Colonic mucosa (tissue), 4 donors: Measurements from ENCODE around the gene KATNA1. TPM values are rescaled to one million over a fixed set of nuclear protein-coding genes. Genes with fewer than 3 reads are reported as not detected.

Source experiments
- DNase-seq: peaks from one replicate; pipeline ENCODE4 v3.0.0-alpha.2; 2020
- H3K27ac ChIP-seq: fragments of 200-600 bp; one replicate; pipeline ENCODE4 v1.8.0; 2021
- H3K27me3 ChIP-seq: fragments of 200-600 bp; one replicate; pipeline ENCODE4 v1.8.0; 2021
- H3K36me3 ChIP-seq: fragments of 200-600 bp; one replicate; pipeline ENCODE4 v1.8.0; 2021
- H3K4me1 ChIP-seq: fragments of 200-600 bp; one replicate; pipeline ENCODE4 v1.8.0; 2021; ENCODE audit warnings: mild to moderate bottlenecking
- H3K4me3 ChIP-seq: fragments of 200-600 bp; one replicate; pipeline ENCODE4 v1.8.0; 2021
- H3K9ac ChIP-seq, 2 donors: one replicate each; pipeline ENCODE4 v1.7.0; 2013; ENCODE audit warnings: control low read depth in 2 of 2, low read depth in 2 of 2, low read length in 2 of 2
- H3K9me3 ChIP-seq: fragments of 200-600 bp; one replicate; pipeline ENCODE4 v1.8.0; 2021
- intact Hi-C: fragments of 100-400 bp; cut with DNase I; formaldehyde crosslinking; loops from one replicate; pipeline ENCODE4 v1.14.1; 2022
- total RNA-seq, 2 donors: library from RNA; stranded (reverse); fragmentation: NEBNext Ultra II Directional in 1 of 2; extraction: Animal tissue kit (Norgen Biotek cat#: 25700) in 1 of 2; gene quantifications; one replicate each; pipeline ENCODE4 v1.2.1, GENCODE V29; 2021
- TF ChIP-seq, protein P1 (sequence below): fragments of 200-600 bp; IDR thresholded peaks from one replicate; pipeline ENCODE4 v1.8.0; 2022; ENCODE audit warnings: antibody characterized with exemption, mild to moderate bottlenecking
- donor health status: healthy.
- donor health status: DM: no; HTN: no; CAD: no.
- donor health status: DM: no; HTN: no; CAD: no.

KATNA1 gene
- total RNA-seq, 2 donors from 2014 or later: 11.8 to 14.3 TPM

DNA sequence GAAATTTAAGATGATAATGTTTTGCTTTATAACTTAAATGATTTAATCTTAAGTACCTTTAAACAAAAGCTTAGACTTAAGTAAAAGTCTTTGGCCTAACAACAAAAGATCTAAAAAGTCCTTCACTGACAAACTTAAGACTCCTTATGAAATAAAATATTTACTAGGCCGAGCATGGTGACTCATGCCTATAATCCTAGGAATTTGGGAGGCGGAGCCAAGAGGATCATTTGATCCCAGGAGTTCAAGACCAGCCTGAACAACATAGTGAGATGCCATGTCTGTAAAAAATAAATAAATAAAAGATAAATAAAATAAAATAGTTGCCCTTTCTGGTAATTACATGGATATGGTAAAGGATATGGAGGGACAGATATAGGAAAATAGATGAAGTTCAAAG, 12.4 kb downstream of the KATNA1 start:
- Histone ChIP-seq H3K9me3 (no peaks in the 10 kb centered on the region), H3K36me3 (peaks cover 4% of the 10 kb centered on the region), H3K4me1 (no peaks in the 10 kb centered on the region), H3K9ac (no peak overlapping the region), H3K4me3 (no peak overlapping the region), H3K27ac (no peak overlapping the region), H3K27me3 (no peaks in the 10 kb centered on the region)
- peak; percentile 21 for DNase-seq
- intact Hi-C loops: no loop called here
- TF ChIP-seq, protein P1, sequence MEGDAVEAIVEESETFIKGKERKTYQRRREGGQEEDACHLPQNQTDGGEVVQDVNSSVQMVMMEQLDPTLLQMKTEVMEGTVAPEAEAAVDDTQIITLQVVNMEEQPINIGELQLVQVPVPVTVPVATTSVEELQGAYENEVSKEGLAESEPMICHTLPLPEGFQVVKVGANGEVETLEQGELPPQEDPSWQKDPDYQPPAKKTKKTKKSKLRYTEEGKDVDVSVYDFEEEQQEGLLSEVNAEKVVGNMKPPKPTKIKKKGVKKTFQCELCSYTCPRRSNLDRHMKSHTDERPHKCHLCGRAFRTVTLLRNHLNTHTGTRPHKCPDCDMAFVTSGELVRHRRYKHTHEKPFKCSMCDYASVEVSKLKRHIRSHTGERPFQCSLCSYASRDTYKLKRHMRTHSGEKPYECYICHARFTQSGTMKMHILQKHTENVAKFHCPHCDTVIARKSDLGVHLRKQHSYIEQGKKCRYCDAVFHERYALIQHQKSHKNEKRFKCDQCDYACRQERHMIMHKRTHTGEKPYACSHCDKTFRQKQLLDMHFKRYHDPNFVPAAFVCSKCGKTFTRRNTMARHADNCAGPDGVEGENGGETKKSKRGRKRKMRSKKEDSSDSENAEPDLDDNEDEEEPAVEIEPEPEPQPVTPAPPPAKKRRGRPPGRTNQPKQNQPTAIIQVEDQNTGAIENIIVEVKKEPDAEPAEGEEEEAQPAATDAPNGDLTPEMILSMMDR: no peak

DNA sequence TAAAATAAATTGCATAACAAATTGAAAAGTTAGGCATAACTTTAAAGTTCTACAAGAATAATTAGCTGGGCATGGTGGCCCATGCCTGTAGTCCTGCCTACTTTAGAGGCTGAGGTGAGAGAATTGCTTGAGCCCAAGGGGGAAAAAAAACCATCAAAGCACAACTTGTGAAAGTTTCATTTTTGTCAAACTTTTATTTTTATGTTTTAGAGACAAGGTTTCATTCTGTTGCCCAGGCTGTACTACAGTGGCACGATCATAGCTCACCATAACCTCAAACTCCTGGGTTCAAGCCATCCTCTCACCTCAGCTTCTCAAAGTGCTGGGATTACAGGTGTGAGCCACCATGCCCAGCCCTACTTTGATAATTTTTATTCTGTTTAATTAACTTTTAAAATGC, 14.2 kb downstream of the KATNA1 start:
- no peaks in the 10 kb centered on the region for H3K9me3 ChIP-seq
- intact Hi-C loops: no loop called here
- H3K9ac ChIP-seq: no peak overlapping the region
- no peaks in the 10 kb centered on the region for H3K4me1 ChIP-seq
- H3K27ac ChIP-seq: no peak overlapping the region
- H3K36me3 ChIP-seq: peaks cover 4% of the 10 kb centered on the region
- H3K27me3 ChIP-seq: no peaks in the 10 kb centered on the region
- no peak for DNase-seq
- TF ChIP-seq, protein P1: no peak
- H3K4me3 ChIP-seq: no peak overlapping the region

DNA sequence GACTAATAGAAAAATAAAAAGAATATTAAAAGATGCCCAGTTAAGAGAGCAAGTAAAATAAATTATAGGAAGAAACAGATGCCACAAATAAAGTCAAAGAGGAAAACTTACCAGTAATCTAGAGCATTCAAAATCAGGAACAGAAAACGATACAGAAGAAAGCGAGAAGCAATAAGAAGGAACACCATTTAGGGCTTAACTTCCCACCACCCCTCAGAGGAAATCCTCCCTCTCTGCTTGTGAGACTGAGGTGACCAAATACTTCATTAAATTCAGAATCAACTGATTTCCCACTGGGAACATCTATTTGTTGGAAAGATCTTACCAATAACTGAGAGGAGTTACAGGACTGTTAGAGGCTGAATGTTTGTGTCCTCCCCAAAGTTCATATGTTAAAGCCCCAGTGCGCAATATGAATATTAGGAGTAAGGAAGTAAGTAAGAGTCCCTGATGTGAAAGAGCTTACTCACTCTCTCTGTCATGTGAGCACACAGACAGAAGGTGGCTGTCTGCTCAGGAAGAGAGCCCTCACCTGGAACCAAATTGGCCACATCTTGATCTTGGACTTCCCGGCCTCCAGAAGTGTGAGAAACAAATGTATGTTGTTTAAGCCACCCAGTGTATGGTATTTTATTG, 19.5 kb downstream of the KATNA1 start:
- Histone ChIP-seq H3K9me3 (no peaks in the 10 kb centered on the region), H3K4me3 (no peak overlapping the region), H3K36me3 (peaks cover 4% of the 10 kb centered on the region), H3K4me1 (no peaks in the 10 kb centered on the region), H3K27ac (no peak overlapping the region), H3K27me3 (no peaks in the 10 kb centered on the region), H3K9ac (no peak overlapping the region)
- intact Hi-C loops: no loop called here
- DNase-seq: no peak
- TF ChIP-seq, protein P1: no peak

DNA sequence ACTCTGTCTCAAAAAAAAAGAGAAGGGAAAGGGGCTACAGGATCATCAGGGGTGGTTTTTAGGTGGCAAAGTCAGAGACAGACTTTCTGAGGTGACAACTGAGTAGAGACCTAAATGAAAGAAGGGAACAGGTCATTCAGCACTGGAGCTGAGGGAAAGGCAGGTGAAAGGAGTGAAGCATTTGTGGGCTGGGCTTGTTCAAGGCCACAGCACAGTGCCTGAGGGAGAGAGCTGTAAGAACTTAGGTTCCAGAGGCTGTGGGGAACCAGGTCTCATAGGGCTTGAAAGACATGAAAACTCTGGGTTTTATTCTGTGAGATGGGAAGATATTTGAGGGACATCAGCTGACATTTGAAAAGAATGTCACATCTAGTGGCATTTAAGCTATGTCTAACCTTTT, 20.8 kb downstream of the KATNA1 start:
- no peaks in the 10 kb centered on the region for H3K9me3 ChIP-seq
- no peak overlapping the region for H3K4me3 ChIP-seq
- TF ChIP-seq, protein P1: no peak
- H3K27me3 ChIP-seq: no peaks in the 10 kb centered on the region
- intact Hi-C loops: no loop called here
- no peak for DNase-seq
- no peaks in the 10 kb centered on the region for H3K4me1 ChIP-seq
- no peak overlapping the region for H3K27ac ChIP-seq
- no peak overlapping the region for H3K9ac ChIP-seq
- H3K36me3 ChIP-seq: peaks cover 4% of the 10 kb centered on the region

DNA sequence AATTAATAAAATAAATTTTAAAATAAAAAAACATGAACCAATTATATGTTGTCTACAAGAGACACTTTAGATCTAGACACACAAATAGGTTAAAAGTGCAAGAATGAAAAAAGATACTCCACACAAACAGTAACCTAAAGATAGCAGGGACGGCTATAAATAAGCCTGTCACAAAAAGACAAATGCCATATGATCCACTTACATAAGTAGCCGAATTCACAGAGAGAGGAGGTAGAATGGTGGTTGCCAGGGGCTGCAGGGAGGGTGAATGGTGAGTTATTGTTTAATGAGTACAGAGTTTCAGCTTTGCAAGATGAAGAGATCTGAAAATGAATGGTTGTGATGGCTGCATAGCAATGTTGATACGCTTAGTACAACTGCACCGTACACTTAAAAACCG, 32.7 kb downstream of the KATNA1 start:
- Histone ChIP-seq H3K36me3 (no peaks in the 10 kb centered on the region), H3K9ac (no peak overlapping the region), H3K4me3 (no peak overlapping the region), H3K27me3 (no peaks in the 10 kb centered on the region), H3K9me3 (no peaks in the 10 kb centered on the region), H3K27ac (no peak overlapping the region), H3K4me1 (no peaks in the 10 kb centered on the region)
- TF ChIP-seq, protein P1: no peak
- DNase-seq: no peak
- intact Hi-C loops: no loop called here
